Measurements from ENCODE around the gene CTSF. TPM values are rescaled to one million over a fixed set of nuclear protein-coding genes. Genes with fewer than 3 reads are reported as not detected.

CTSF gene
- total RNA-seq, 1 experiment from 2014 or later: 4.9 TPM

- POLR2A ChIA-PET: no interaction called here
- DNase-seq (ENCODE audit: low spot score): no peak
- H3K36me3 Mint-ChIP-seq: peaks cover 24% of the 10 kb centered on the region
- CTCF ChIA-PET: interaction anchor here (1.0 to 1.3 kb wide), 3 partner anchors 31 to 290 kb away, joined by 3 to 4 read pairs (median 3); partner anchors contain the start of genes CCDC87 and RBM4B
- H3K27me3 Mint-ChIP-seq (ENCODE audit: low read depth): peaks cover 6% of the 10 kb centered on the region
- TF ChIP-seq MXD4 (CRISPR knock-in tag; IDR thresholded peaks at IDR 0.05; ENCODE audit: borderline replicate concordance) (no peak), AR (CRISPR knock-in tag; IDR thresholded peaks at IDR 0.05) (no peak), ZNF425 (CRISPR knock-in tag; conservative IDR thresholded peaks at IDR 0.05) (no peak), NR2C2 (CRISPR knock-in tag; IDR thresholded peaks at IDR 0.05) (no peak), FOXP1 (CRISPR knock-in tag; IDR thresholded peaks at IDR 0.05; ENCODE audit: borderline replicate concordance) (no peak), CDX4 (CRISPR knock-in tag; IDR thresholded peaks at IDR 0.05; ENCODE audit: borderline replicate concordance) (no peak), FOXJ3 (CRISPR knock-in tag; IDR thresholded peaks at IDR 0.05; ENCODE audit: borderline replicate concordance) (no peak), AFF4 (CRISPR knock-in tag; IDR thresholded peaks at IDR 0.05; ENCODE audit: borderline replicate concordance) (no peak), MAX (CRISPR knock-in tag; IDR thresholded peaks at IDR 0.05) (no peak), PREB (CRISPR knock-in tag; IDR thresholded peaks at IDR 0.05; ENCODE audit: borderline replicate concordance) (no peak), NFE2L1 (CRISPR knock-in tag; IDR thresholded peaks at IDR 0.05) (no peak), ZNF396 (CRISPR knock-in tag; IDR thresholded peaks at IDR 0.05; ENCODE audit: borderline replicate concordance) (no peak), HMGA2 (CRISPR knock-in tag; IDR thresholded peaks at IDR 0.05) (no peak), RORB (CRISPR knock-in tag; IDR thresholded peaks at IDR 0.05) (no peak), SP1 (CRISPR knock-in tag; conservative IDR thresholded peaks at IDR 0.05) (no peak)
- TF ChIP-seq, protein P1, sequence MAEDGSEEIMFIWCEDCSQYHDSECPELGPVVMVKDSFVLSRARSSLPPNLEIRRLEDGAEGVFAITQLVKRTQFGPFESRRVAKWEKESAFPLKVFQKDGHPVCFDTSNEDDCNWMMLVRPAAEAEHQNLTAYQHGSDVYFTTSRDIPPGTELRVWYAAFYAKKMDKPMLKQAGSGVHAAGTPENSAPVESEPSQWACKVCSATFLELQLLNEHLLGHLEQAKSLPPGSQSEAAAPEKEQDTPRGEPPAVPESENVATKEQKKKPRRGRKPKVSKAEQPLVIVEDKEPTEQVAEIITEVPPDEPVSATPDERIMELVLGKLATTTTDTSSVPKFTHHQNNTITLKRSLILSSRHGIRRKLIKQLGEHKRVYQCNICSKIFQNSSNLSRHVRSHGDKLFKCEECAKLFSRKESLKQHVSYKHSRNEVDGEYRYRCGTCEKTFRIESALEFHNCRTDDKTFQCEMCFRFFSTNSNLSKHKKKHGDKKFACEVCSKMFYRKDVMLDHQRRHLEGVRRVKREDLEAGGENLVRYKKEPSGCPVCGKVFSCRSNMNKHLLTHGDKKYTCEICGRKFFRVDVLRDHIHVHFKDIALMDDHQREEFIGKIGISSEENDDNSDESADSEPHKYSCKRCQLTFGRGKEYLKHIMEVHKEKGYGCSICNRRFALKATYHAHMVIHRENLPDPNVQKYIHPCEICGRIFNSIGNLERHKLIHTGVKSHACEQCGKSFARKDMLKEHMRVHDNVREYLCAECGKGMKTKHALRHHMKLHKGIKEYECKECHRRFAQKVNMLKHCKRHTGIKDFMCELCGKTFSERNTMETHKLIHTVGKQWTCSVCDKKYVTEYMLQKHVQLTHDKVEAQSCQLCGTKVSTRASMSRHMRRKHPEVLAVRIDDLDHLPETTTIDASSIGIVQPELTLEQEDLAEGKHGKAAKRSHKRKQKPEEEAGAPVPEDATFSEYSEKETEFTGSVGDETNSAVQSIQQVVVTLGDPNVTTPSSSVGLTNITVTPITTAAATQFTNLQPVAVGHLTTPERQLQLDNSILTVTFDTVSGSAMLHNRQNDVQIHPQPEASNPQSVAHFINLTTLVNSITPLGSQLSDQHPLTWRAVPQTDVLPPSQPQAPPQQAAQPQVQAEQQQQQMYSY (CRISPR knock-in tag; IDR thresholded peaks at IDR 0.05): no peak
- TF ChIP-seq, protein P2, sequence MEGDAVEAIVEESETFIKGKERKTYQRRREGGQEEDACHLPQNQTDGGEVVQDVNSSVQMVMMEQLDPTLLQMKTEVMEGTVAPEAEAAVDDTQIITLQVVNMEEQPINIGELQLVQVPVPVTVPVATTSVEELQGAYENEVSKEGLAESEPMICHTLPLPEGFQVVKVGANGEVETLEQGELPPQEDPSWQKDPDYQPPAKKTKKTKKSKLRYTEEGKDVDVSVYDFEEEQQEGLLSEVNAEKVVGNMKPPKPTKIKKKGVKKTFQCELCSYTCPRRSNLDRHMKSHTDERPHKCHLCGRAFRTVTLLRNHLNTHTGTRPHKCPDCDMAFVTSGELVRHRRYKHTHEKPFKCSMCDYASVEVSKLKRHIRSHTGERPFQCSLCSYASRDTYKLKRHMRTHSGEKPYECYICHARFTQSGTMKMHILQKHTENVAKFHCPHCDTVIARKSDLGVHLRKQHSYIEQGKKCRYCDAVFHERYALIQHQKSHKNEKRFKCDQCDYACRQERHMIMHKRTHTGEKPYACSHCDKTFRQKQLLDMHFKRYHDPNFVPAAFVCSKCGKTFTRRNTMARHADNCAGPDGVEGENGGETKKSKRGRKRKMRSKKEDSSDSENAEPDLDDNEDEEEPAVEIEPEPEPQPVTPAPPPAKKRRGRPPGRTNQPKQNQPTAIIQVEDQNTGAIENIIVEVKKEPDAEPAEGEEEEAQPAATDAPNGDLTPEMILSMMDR (IDR thresholded peaks at IDR 0.05): no peak
- TF ChIP-seq, protein P3, sequence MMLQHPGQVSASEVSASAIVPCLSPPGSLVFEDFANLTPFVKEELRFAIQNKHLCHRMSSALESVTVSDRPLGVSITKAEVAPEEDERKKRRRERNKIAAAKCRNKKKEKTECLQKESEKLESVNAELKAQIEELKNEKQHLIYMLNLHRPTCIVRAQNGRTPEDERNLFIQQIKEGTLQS (CRISPR knock-in tag; conservative IDR thresholded peaks at IDR 0.05): no peak
- TF ChIP-seq, protein P4, sequence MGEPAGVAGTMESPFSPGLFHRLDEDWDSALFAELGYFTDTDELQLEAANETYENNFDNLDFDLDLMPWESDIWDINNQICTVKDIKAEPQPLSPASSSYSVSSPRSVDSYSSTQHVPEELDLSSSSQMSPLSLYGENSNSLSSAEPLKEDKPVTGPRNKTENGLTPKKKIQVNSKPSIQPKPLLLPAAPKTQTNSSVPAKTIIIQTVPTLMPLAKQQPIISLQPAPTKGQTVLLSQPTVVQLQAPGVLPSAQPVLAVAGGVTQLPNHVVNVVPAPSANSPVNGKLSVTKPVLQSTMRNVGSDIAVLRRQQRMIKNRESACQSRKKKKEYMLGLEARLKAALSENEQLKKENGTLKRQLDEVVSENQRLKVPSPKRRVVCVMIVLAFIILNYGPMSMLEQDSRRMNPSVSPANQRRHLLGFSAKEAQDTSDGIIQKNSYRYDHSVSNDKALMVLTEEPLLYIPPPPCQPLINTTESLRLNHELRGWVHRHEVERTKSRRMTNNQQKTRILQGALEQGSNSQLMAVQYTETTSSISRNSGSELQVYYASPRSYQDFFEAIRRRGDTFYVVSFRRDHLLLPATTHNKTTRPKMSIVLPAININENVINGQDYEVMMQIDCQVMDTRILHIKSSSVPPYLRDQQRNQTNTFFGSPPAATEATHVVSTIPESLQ (CRISPR knock-in tag; IDR thresholded peaks at IDR 0.05): no peak
- no peak overlapping the region for H3K4me3 Mint-ChIP-seq
- H3K4me1 Mint-ChIP-seq: no peaks in the 10 kb centered on the region
- H3K9me3 Mint-ChIP-seq: no peaks in the 10 kb centered on the region
- ATAC-seq: no peak
- no peak overlapping the region for H3K27ac Mint-ChIP-seq
Observed at GRCh38 chr11:66561975-66562248, 6.5 kb downstream of the CTSF start.

Data from WTC11 (cell line).